DMS114 treated with DMSO at 0.1 percent for 48 hours (cell line): ENCODE measurements around the gene DDX51.
"Not testable (repeated sequence)": the region's sequence is repeated elsewhere in the genome, so short reads cannot be mapped to it uniquely, and the experiment has no call there.

ENCODE experiments used
- DNase-seq: peaks from one replicate; lab custom pipeline; 2025; ENCODE audit not compliant: unreplicated experiment; lab: John Stamatoyannopoulos, UW

The DDX51 gene

DNA sequence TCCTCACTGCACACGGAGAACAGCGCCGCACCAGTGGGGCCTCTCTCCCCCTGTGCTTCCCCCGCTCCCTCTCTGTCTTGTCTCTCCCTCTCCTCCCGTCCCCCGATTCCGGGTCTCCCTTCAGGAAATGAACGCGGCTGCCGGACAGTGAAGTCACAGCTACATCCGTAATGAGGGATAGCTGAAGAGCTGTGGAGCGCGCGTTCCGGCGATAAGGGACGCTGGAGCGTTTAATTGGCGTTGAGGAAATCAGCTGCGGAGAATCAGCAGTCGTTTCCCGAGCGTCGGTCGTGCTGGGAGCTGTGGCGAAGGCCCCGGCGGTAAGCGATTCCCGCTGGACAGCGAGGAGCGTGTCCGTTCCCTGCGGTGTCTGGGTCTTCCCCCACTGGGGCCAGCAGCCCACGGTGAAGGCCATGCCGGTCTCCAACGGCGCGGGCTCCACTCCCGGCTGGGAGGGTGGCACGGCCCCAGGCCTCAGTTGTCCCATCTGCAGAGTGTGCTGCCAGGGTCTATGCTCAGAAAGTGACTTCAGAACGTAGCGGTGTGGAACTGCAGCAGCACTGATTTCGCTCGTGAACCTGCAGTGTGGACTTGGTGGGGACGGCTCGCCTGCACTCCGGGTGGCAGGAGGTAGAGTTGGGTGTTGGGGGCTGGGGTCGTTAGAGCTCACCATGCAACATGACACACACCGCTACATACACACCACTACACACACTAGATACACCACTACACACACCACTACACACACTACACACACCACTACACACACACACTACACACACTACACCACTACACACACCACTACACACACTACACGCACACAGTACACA lies 11.0 kb upstream of the DDX51 start:
- DNase-seq = peak; percentile 32

DNA sequence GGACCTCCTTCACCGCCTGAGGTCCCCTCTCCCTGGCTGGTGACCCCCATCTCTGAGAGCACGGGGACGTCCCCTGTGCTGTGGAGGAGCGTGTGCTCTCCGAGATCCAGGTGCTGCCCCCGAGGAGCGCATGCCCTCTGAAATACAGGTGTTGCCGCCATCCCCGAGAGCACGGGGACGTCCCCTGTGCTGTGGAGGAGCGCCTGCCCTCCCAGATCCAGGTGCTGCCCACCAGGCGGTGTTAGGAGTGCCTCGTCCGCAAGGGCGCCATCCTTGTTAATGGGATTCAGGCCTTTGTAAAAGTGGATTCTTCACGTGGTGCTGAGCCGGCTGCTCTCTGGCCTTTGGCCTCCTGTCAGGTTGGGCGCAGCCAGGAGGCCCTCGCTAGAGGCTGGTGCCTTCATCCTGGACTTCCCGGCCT lies 10.2 kb upstream of the DDX51 start:
- DNase-seq = no peak

DNA sequence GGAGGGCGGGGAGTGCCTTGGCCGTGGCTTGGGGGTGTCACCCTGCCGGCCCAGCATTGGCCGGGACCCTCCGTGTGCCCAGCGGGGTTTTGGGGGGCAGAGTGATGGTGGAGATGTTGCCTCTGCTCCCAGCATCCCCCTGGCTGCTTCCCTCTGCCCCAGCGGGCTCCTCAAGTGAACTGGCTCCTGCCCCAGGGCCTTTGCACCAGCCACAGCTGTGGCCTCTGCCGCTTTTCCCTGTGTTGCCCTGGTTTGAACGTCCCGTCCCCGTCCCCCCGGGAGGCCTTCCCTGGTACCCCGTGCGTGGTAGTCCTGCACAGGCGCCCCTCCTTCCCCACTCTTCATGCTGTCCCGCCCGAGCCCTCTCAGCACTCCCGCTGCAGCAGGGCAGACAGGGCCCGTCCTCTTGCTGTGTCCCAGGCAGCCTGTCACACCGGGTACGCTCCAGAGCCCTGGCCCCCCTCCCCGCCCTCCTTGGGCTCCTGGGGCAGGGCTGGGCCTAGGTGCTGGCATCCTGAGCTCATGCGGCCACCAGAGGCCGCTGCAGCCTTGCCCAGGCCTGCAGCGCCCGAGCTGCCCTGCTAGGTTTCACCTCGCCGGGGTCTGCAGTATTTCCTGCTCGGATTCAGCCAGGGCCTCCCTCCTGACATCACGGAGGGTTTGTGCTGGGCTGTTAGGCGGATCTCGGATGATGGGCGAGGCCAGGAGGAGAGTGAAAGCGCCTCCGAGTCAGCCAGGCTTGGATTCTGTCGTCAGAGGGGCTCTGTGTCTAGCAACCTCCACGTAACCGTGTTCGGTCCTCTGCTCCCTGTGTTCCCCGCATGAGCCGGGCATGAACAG lies 9.6 kb upstream of the DDX51 start:
- DNase-seq = peak; percentile 57

DNA sequence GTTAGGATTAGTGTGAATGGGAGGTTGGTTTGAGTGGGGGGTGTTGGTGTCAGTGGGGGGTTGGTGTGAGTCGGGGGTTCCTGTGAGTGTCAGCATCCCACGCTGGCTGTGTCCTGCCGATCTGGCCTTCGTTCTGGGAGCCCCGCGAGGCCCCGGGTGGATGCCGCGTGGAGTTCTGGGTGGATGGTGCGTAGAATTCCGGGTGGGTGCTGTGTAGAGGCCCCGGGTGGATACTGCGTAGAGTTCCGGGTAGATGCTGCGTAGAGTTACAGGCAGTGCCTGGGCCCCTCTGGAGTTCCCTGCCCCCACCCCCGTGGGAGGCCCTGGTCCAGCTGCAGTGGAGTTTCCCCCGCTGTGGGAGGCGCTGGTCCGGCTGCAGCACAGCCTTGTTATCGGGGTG lies 8.8 kb upstream of the DDX51 start:
- DNase-seq = no peak

DNA sequence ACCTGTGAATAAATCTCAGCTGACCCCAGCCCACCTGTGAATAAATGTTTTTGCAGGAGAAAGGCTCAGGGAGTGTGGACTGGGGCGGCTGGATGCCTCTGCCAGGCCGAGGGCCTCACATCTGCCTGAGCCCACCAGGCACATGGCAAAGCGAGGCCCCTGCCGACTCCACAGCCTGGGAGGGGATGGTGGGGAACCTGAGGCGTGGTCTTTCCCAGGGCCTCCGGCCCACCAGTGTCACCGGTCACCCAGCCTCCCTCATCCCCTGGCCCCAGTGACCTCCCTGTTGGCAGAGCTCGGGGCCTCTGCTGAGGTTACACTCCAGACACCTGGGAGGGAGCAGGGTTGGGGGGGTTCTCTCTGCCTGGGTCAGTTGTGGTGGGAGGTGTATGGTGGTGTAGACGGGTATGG lies 8.3 kb upstream of the DDX51 start:
- DNase-seq = no peak

DNA sequence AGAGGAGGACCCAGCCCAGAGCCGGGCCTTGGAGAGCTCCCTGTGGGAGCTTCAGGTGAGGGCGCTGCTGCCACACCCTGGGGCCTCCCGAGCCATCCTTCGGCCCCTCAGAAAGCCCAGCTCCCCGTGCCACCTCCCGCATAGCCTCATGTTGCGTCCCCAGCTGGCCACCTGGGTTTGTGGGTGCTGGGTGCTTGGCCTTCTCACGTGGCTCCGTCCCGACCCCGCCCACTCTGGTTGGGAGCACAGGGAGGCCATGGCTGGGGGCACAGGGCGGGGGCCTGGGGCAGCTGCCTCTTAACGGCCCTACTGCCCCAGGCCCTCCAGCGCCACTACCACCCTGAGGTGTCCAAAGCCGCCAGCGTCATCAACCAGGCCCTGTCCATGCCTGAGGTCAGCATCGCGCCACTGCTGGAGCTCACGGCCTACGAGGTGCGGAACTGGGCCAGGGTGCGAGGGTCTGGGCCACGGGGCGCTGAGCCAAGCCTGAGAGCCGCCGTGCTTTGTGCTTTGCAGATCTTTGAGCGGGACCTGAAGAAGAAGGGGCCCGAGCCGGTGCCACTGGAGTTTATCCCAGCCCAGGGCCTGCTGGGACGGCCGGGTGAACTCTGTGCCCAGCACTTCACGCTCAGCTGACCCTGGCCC lies 7.8 kb upstream of the DDX51 start:
- no peak for DNase-seq

DNA sequence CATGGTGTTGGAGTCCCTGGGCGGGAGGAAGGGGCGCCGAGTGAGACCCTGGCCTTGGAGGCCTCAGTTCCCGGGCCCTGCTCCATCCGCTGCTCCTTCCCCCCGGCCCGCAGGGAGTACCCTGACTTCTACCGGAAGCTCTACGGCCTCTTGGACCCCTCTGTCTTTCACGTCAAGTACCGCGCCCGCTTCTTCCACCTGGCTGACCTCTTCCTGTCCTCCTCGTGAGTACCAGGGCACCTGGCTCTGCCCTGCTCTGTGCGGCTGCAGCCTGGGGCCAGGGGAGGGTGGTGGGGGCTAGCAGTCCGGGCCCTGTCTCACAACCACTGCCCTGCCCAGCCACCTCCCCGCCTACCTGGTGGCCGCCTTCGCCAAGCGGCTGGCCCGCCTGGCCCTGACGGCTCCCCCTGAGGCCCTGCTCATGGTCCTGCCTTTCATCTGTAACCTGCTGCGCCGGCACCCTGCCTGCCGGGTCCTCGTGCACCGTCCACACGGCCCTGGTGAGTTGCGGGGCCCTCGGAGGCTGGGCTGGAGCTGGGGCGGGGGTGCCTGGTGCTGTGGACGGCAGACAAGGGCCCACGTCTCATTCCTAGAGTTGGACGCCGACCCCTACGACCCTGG lies 7.1 kb upstream of the DDX51 start:
- DNase-seq = no peak

DNA sequence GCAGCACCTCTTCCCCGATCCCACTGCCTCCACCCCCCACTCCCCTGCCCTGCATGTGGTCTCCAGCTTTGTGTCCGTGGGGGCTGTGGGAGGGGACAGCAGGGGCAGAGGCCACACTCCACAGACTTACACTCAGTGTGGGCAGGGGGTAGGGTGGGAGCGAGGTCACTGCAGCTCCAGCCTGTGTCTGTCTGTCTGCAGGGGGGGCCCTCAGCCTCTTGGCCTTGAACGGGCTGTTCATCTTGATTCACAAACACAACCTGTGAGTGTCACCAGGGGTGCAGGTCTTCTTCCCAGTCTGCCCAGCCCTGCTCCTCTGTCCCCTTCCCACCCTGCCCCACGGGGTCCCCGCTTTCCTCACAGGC lies 6.6 kb upstream of the DDX51 start:
- DNase-seq = no peak

DNA sequence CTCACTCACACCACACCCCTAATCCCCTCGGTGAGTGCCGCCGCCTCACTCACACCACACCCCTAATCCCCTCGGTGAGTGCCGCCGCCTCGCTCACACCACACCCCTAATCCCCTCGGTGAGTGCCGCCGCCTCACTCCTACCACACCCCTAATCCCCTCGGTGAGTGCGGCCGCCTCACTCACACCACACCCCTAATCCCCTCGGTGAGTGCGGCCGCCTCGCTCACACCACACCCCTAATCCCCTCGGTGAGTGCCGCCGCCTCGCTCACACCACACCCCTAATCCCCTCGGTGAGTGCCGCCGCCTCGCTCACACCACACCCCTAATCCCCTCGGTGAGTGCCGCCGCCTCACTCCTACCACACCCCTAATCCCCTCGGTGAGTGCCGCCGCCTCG lies 5.4 kb upstream of the DDX51 start:
- not testable (repeated sequence) for DNase-seq

DNA sequence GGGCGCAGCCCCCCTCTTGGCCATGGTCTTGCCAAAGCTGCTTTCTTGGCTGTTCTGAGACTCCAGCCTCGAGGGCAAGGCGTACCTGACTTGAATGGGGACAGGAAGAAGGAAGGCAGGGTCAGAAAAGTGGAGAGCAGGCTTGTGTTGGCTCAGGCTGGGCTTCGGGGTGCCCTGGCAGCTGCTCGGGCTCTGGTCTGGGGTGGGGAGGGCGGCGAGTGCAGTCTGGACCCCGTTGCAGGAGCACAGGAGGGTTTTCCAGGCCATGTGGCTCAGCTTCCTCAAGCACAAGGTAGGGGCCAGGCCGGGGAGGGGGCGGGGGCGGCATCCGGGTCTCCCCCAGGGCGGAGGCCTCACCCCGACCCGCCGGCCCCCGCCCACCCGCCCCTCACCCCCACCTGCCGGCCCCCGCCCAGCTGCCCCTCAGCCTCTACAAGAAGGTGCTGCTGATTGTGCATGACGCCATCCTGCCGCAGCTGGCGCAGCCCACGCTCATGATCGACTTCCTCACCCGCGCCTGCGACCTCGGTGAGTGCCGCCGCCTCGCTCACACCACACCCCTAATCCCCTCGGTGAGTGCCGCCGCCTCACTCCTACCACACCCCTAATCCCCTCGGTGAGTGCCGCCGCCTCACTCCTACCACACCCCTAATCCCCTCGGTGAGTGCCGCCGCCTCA lies 4.4 kb upstream of the DDX51 start:
- DNase-seq = no peak

DNA sequence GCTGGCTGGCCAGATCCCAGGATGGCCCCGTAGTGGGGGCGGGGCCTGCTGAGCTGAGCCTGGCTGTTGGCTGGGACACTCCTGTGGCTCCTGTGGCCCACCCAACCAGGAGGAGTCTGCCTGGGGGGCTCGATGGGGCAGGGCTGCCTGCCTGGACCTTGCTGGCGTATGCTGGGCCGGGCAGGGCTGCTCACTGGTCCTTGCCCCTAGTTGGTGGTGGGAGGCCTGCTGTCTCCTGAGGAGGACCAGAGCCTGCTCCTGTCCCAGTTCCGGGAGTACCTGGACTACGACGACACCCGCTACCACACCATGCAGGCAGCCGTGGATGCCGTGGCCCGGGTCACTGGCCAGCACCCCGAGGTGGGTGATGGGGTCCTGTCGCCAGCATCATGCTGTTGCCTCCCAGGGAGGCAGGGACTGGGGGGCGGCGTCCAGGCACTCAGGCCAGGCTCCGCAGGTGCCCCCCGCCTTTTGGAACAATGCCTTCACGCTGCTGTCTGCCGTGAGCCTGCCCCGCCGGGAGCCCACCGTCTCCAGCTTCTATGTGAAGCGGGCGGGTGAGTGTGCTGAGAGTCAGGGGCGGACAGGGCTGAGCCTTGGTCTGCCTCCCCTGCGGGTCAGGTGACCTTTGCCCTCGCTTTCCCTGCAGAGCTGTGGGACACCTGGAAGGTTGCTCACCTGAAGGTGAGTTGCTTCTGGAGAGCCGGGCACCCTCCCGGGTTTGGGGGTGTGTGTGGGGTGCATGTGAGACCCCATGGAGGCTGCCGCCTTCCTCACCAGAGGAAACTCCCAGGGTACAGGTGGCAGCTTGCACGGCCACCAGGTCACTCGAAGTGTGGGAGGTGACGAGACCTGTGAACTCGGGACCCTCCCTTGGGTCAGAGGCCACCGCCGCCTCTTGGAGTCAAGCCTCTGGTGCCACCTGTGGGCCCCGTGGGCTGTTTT lies 3.6 kb upstream of the DDX51 start:
- no peak for DNase-seq

DNA sequence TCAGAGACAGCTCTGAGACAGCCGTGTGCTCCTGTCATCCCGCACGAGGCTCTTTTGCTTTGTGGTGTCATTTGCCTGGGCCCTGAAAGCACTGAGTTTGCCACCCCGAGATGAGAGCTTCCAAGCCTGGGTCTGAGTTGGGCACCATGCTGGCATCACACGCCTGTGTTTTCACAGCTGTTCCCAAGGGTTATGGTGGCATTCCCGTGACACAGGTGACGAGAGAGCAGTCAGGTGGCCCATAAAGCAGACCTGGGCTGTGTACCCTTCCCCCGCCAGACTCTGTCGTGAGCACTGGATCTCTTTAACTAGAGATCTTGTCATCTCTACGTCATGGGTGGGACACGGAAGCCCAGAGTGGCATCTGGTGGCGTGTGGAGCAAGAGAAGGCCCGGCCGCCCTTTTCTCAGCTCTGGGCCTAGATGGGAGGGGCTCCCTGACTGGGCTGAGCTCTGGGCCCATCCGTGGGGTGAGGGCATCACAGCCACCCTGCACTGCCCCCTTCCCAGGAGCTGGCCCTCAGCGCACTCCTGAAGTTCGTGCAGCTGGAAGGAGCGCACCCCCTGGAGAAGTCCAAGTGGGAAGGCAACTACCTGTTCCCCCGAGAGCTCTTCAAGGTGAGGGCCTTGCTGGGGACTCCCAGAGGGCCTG lies 2.8 kb upstream of the DDX51 start:
- no peak for DNase-seq

DNA sequence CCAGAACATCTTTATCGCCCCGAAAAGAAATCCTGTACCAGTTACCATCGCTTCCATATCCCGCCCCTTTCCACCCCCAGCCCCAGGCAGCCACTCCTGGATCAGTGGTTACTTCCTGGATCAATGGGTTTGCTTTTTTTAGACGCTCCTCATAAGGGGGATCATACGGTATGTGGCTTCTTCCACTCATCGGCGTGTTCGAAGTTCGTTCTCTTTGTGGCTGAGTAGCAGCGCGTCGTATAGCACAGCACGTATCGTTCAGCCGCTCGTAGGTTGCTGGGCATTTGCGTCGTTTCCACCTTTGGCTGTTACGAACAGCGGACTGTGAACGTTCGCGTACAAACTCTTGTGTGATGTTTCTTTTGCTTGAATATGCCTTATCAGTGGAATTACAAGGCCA lies 2.0 kb upstream of the DDX51 start:
- DNase-seq = no peak

DNA sequence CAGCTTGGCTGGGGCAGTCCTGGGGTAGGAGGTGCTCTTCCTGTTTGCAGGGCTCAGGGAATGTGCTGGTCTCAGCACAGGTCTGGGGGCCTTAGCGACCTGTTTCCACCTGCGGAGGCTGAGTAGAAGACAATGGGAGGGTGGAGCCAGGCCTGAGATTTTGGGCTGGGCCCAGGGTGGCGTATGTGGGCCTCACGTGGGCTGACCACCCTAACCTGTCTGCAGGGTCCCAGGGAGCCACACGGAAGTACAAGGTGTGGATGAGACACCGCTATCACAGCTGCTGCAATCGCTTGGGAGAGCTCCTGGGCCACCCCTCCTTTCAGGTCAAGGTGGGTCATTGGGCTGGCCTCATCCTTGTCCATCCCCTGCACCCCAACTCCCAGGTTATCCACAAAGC lies 1.2 kb upstream of the DDX51 start:
- no peak for DNase-seq

DNA sequence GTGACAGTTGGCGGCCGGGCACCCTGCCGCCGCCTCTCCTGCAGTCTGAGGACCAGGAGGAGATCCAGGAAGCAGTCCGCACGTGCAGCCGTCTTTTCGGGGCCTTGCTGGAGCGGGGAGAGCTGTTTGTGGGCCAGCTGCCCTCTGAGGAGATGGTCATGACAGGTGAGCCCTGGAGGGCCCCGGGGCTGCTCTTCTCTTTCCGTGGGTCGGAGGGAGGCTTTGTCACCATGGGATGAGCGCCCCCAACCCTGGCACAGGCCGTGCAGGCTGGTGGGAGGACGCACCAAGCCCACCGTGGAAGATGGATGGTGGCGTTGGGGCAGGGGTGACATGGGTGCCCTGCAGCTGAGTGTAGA lies 670 bp upstream of the DDX51 start:
- DNase-seq = no peak

DNA sequence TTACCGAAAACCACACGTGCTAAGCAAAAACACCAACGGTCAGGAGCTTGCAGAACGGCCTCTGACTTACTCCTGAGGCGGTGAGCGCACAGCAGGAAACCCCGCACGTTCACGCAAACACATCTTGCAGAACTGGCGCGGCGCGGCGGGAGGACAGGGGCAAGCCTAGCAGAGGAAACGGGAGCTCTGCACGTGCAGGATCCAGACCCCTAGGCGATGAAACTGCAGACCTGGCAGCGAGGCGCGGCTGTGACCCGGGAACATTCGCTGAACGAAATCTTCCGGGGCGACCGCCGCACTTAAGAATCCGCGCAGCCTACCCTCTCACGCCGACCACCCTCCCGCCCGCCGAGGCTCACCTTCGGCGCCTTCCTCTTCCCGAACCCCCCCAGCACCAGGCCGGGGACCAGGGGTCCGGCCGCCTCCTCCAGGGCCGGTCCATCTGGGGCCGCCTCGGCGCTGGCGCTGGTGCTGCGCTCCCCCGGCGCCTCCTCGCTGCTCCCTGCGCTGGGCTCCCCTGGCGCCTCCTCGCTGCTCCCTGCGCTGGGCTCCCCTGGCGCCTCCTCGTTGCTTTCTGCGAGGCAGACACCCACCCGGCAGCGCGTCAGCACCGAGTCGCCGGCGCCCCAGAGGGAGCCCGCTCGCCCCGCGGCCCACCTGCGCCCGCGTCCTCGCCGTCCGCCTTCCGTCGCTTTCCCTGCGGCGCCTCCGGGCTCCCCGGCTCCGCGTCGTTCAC lies 615 bp downstream of the DDX51 start:
- DNase-seq = no peak

DNA sequence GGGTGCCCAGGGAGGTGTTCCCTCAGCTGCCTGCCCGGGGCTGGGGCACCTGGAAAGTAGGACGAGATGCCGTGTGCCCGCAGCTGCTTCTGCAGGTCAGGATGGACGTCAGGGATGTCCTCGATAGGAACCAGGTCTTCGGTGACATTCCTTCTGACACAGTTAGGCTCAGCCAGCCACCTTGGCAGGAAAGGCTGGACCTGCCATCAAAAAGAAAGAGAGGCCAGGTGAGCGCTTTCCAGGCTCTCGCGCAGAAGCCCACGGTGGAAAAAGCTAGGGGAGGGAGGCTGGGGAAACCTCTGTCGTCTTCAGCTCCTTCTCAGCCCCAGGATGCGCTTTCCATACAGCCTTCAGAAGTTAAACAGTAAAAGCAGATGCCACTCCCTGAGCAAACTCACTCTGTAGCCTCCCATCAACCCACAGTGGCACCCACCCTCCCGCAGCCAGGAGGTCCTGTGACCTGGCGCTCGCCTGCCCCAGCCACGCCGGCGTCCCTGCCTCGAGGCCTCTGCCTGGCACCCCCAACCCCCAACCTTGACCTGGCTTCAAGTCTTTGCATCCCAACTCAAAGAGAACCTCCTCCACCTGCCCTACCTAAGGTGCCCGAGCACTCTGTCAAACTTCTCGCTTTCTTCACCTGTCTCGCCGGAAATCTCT lies 1.3 kb downstream of the DDX51 start:
- no peak for DNase-seq

DNA sequence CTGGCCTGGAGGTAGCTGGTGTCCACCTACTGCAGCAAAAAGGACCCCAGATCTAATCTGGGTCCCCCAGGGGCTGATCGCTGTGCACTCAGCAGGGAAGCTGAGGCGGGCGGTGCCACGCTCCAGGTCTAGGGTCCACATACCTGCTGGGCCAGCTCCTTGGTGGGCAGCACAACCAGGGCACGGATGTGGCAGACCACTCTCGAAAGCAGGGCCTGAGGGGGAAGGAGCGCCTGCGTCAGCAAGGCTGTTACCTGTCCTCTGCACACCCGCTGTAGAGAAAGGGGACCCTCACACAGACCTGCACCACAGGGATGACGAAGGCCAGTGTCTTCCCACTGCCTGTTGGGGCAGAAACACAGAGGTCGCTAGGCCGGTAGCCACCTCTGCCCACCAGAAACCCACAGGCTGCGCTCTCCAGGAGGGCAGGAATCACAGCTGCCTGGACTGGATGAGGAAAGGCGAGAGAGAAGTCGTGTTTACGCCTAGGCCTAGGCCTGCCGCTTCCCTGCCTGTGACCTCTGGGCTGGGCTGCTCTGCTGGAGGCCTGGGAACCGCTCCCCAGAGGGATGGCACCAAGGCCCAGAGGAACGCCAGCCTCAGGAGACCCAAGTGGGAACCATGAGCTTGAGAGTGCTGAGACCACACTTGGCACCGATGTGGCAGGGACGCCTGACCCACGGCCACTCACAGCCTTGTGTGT lies 2.0 kb downstream of the DDX51 start:
- no peak for DNase-seq
